Measurements from ENCODE around the gene SEC14L3.

The SEC14L3 gene

GRCh38 chr22:30441088-30441487 lies 30.7 kb downstream of the SEC14L3 start:
- Histone ChIP-seq H3K36me3 (ENCODE audit: insufficient read depth, low read length) (no peaks in the 10 kb centered on the region), H3K4me1 (ENCODE audit: insufficient read depth, low read length) (peaks cover 5% of the 10 kb centered on the region; the same call in 1 of the 2 replicates), H3K9ac (ENCODE audit: low read depth, low read length) (no peak overlapping the region), H3K27me3 (ENCODE audit: insufficient read depth, low read length) (no peaks in the 10 kb centered on the region), H3K4me3 (ENCODE audit: low read length) (no peak overlapping the region), H3K9me3 (ENCODE audit: insufficient read depth, low read depth, low read length) (no peaks in the 10 kb centered on the region), H3K27ac (ENCODE audit: low read depth, low read length) (no peak overlapping the region)
- WGBS: 90% methylated on average over 9 of the region's 9 CpGs

GRCh38 chr22:30439836-30440235 lies 32.0 kb downstream of the SEC14L3 start:
- Histone ChIP-seq H3K27ac (ENCODE audit: low read depth, low read length) (no peak overlapping the region), H3K4me3 (ENCODE audit: low read length) (no peak overlapping the region), H3K27me3 (ENCODE audit: insufficient read depth, low read length) (no peaks in the 10 kb centered on the region), H3K9ac (ENCODE audit: low read depth, low read length) (no peak overlapping the region), H3K36me3 (ENCODE audit: insufficient read depth, low read length) (no peaks in the 10 kb centered on the region), H3K9me3 (ENCODE audit: insufficient read depth, low read depth, low read length) (no peaks in the 10 kb centered on the region), H3K4me1 (ENCODE audit: insufficient read depth, low read length) (peaks cover 3% of the 10 kb centered on the region; the same call in 1 of the 2 replicates)
- 94% methylated on average over 11 of the region's 11 CpGs for WGBS

- Histone ChIP-seq H3K4me1 (ENCODE audit: insufficient read depth, low read length) (no peaks in the 10 kb centered on the region), H3K9me3 (ENCODE audit: insufficient read depth, low read depth, low read length) (no peaks in the 10 kb centered on the region), H3K27ac (ENCODE audit: low read depth, low read length) (no peak overlapping the region), H3K27me3 (ENCODE audit: insufficient read depth, low read length) (no peaks in the 10 kb centered on the region), H3K4me3 (ENCODE audit: low read length) (no peak overlapping the region), H3K36me3 (ENCODE audit: insufficient read depth, low read length) (no peaks in the 10 kb centered on the region), H3K9ac (ENCODE audit: low read depth, low read length) (no peak overlapping the region)
- 94% methylated on average over 4 of the region's 4 CpGs for WGBS
Observed at GRCh38 chr22:30439226-30439625, 32.6 kb downstream of the SEC14L3 start.

GRCh38 chr22:30438559-30438958 lies 33.3 kb downstream of the SEC14L3 start:
- Histone ChIP-seq H3K9ac (ENCODE audit: low read depth, low read length) (no peak overlapping the region), H3K4me1 (ENCODE audit: insufficient read depth, low read length) (no peaks in the 10 kb centered on the region), H3K36me3 (ENCODE audit: insufficient read depth, low read length) (no peaks in the 10 kb centered on the region), H3K4me3 (ENCODE audit: low read length) (no peak overlapping the region), H3K27me3 (ENCODE audit: insufficient read depth, low read length) (no peaks in the 10 kb centered on the region), H3K27ac (ENCODE audit: low read depth, low read length) (no peak overlapping the region), H3K9me3 (ENCODE audit: insufficient read depth, low read depth, low read length) (no peaks in the 10 kb centered on the region)
- 88% methylated on average over 3 of the region's 3 CpGs for WGBS

- H3K27ac ChIP-seq (ENCODE audit: low read depth, low read length): no peak overlapping the region
- H3K9me3 ChIP-seq (ENCODE audit: insufficient read depth, low read depth, low read length): no peaks in the 10 kb centered on the region
- H3K36me3 ChIP-seq (ENCODE audit: insufficient read depth, low read length): no peaks in the 10 kb centered on the region
- no peak overlapping the region for H3K4me3 ChIP-seq (ENCODE audit: low read length)
- H3K4me1 ChIP-seq (ENCODE audit: insufficient read depth, low read length): no peaks in the 10 kb centered on the region
- H3K9ac ChIP-seq (ENCODE audit: low read depth, low read length): no peak overlapping the region
- no peaks in the 10 kb centered on the region for H3K27me3 ChIP-seq (ENCODE audit: insufficient read depth, low read length)
- 83% methylated on average over 2 of the region's 2 CpGs for WGBS
Observed at GRCh38 chr22:30436196-30436595, 35.6 kb downstream of the SEC14L3 start.

- H3K9ac ChIP-seq (ENCODE audit: low read depth, low read length): no peak overlapping the region
- H3K36me3 ChIP-seq (ENCODE audit: insufficient read depth, low read length): no peaks in the 10 kb centered on the region
- no peaks in the 10 kb centered on the region for H3K9me3 ChIP-seq (ENCODE audit: insufficient read depth, low read depth, low read length)
- H3K4me1 ChIP-seq (ENCODE audit: insufficient read depth, low read length): no peaks in the 10 kb centered on the region
- H3K4me3 ChIP-seq (ENCODE audit: low read length): no peak overlapping the region
- WGBS: 79% methylated on average over 6 of the region's 6 CpGs
- no peaks in the 10 kb centered on the region for H3K27me3 ChIP-seq (ENCODE audit: insufficient read depth, low read length)
- H3K27ac ChIP-seq (ENCODE audit: low read depth, low read length): no peak overlapping the region
Observed at GRCh38 chr22:30435674-30436126, 36.1 kb downstream of the SEC14L3 start.

GRCh38 chr22:30434843-30435242 lies 37.0 kb downstream of the SEC14L3 start:
- no peak overlapping the region for H3K9ac ChIP-seq (ENCODE audit: low read depth, low read length)
- WGBS: 70% methylated on average over 1 of the region's 1 CpG
- H3K9me3 ChIP-seq (ENCODE audit: insufficient read depth, low read depth, low read length): no peaks in the 10 kb centered on the region
- no peaks in the 10 kb centered on the region for H3K4me1 ChIP-seq (ENCODE audit: insufficient read depth, low read length)
- no peaks in the 10 kb centered on the region for H3K27me3 ChIP-seq (ENCODE audit: insufficient read depth, low read length)
- no peaks in the 10 kb centered on the region for H3K36me3 ChIP-seq (ENCODE audit: insufficient read depth, low read length)
- H3K27ac ChIP-seq (ENCODE audit: low read depth, low read length): no peak overlapping the region
- no peak overlapping the region for H3K4me3 ChIP-seq (ENCODE audit: low read length)

- Histone ChIP-seq H3K9me3 (ENCODE audit: insufficient read depth, low read depth, low read length) (no peaks in the 10 kb centered on the region), H3K4me3 (ENCODE audit: low read length) (no peak overlapping the region), H3K36me3 (ENCODE audit: insufficient read depth, low read length) (peaks cover 1% of the 10 kb centered on the region), H3K27ac (ENCODE audit: low read depth, low read length) (no peak overlapping the region), H3K4me1 (ENCODE audit: insufficient read depth, low read length) (no peaks in the 10 kb centered on the region), H3K27me3 (ENCODE audit: insufficient read depth, low read length) (no peaks in the 10 kb centered on the region), H3K9ac (ENCODE audit: low read depth, low read length) (no peak overlapping the region)
- 93% methylated on average over 1 of the region's 1 CpG for WGBS
Observed at GRCh38 chr22:30433773-30434172, 38.0 kb downstream of the SEC14L3 start.

- no peaks in the 10 kb centered on the region for H3K4me1 ChIP-seq (ENCODE audit: insufficient read depth, low read length)
- no peaks in the 10 kb centered on the region for H3K9me3 ChIP-seq (ENCODE audit: insufficient read depth, low read depth, low read length)
- no peak overlapping the region for H3K9ac ChIP-seq (ENCODE audit: low read depth, low read length)
- peaks cover 7% of the 10 kb centered on the region for H3K36me3 ChIP-seq (ENCODE audit: insufficient read depth, low read length)
- H3K27me3 ChIP-seq (ENCODE audit: insufficient read depth, low read length): no peaks in the 10 kb centered on the region
- H3K27ac ChIP-seq (ENCODE audit: low read depth, low read length): no peak overlapping the region
- H3K4me3 ChIP-seq (ENCODE audit: low read length): no peak overlapping the region
- 92% methylated on average over 3 of the region's 3 CpGs for WGBS
Observed at GRCh38 chr22:30433227-30433626, 38.6 kb downstream of the SEC14L3 start.

GRCh38 chr22:30432520-30432919 lies 39.3 kb downstream of the SEC14L3 start:
- no peaks in the 10 kb centered on the region for H3K27me3 ChIP-seq (ENCODE audit: insufficient read depth, low read length)
- no peak overlapping the region for H3K9ac ChIP-seq (ENCODE audit: low read depth, low read length)
- no peak overlapping the region for H3K27ac ChIP-seq (ENCODE audit: low read depth, low read length)
- H3K4me1 ChIP-seq (ENCODE audit: insufficient read depth, low read length): no peaks in the 10 kb centered on the region
- H3K4me3 ChIP-seq (ENCODE audit: low read length): no peak overlapping the region
- H3K9me3 ChIP-seq (ENCODE audit: insufficient read depth, low read depth, low read length): no peaks in the 10 kb centered on the region
- peaks cover 14% of the 10 kb centered on the region for H3K36me3 ChIP-seq (ENCODE audit: insufficient read depth, low read length)
- WGBS: 82% methylated on average over 2 of the region's 2 CpGs

- Histone ChIP-seq H3K36me3 (ENCODE audit: insufficient read depth, low read length) (peaks cover 18% of the 10 kb centered on the region), H3K4me1 (ENCODE audit: insufficient read depth, low read length) (no peaks in the 10 kb centered on the region), H3K4me3 (ENCODE audit: low read length) (no peak overlapping the region), H3K9me3 (ENCODE audit: insufficient read depth, low read depth, low read length) (no peaks in the 10 kb centered on the region), H3K27ac (ENCODE audit: low read depth, low read length) (no peak overlapping the region), H3K27me3 (ENCODE audit: insufficient read depth, low read length) (no peaks in the 10 kb centered on the region), H3K9ac (ENCODE audit: low read depth, low read length) (no peak overlapping the region)
- WGBS: 84% methylated on average over 4 of the region's 4 CpGs
Observed at GRCh38 chr22:30432096-30432495, 39.7 kb downstream of the SEC14L3 start.

GRCh38 chr22:30430933-30431332 lies 40.9 kb downstream of the SEC14L3 start:
- Histone ChIP-seq H3K4me3 (ENCODE audit: low read length) (no peak overlapping the region), H3K27me3 (ENCODE audit: insufficient read depth, low read length) (no peaks in the 10 kb centered on the region), H3K27ac (ENCODE audit: low read depth, low read length) (no peak overlapping the region), H3K36me3 (ENCODE audit: insufficient read depth, low read length) (peaks cover 18% of the 10 kb centered on the region), H3K4me1 (ENCODE audit: insufficient read depth, low read length) (no peaks in the 10 kb centered on the region), H3K9ac (ENCODE audit: low read depth, low read length) (no peak overlapping the region), H3K9me3 (ENCODE audit: insufficient read depth, low read depth, low read length) (no peaks in the 10 kb centered on the region)
- 74% methylated on average over 4 of the region's 4 CpGs for WGBS

Data from HUES64 (cell line).